Measurements from ENCODE around the gene WRAP53.
"Not testable (repeated sequence)": the region's sequence is repeated elsewhere in the genome, so short reads cannot be mapped to it uniquely, and the experiment has no call there.

The WRAP53 gene

GRCh38 chr17:7687908-7688807 lies at the start of gene WRAP53:
Gene WRAP53 (plus strand): TSS chr17:7688477. CDS start chr17:7688649, 172 bp downstream.
- peaks cover 29% of the 10 kb centered on the region for H3K4me1 Mint-ChIP-seq
- peaks cover 15% of the 10 kb centered on the region for H3K36me3 Mint-ChIP-seq
- no peaks in the 10 kb centered on the region for H3K9me3 Mint-ChIP-seq
- H3K27ac Mint-ChIP-seq, result peak within 1 kb of the TSS; percentile 99
- H3K27me3 Mint-ChIP-seq, result no peaks in the 10 kb centered on the region
- peak within 1 kb of the TSS; percentile 95 for H3K4me3 Mint-ChIP-seq

GRCh38 chr17:7640783-7641182 lies 47.5 kb upstream of the WRAP53 start:
- H3K4me1 Mint-ChIP-seq, result no peaks in the 10 kb centered on the region
- H3K36me3 Mint-ChIP-seq, result no peaks in the 10 kb centered on the region

GRCh38 chr17:7641635-7642034 lies 46.6 kb upstream of the WRAP53 start:
- H3K36me3 Mint-ChIP-seq, H3K27me3 Mint-ChIP-seq, H3K4me3 Mint-ChIP-seq, H3K4me1 Mint-ChIP-seq, H3K27ac Mint-ChIP-seq, H3K9me3 Mint-ChIP-seq: not testable (repeated sequence)

More at GRCh38 chr17:7640783-7641182, 47.5 kb upstream of the WRAP53 start:
- Mint-ChIP-seq H3K4me3 (no peak overlapping the region), H3K27ac (no peak overlapping the region), H3K9me3 (no peaks in the 10 kb centered on the region), H3K27me3 (no peaks in the 10 kb centered on the region)

GRCh38 chr17:7644775-7645174 lies 43.5 kb upstream of the WRAP53 start:
- Mint-ChIP-seq H3K27ac (no peak overlapping the region), H3K4me3 (no peak overlapping the region), H3K27me3 (peaks cover 5% of the 10 kb centered on the region), H3K36me3 (no peaks in the 10 kb centered on the region), H3K4me1 (peaks cover under 1% of the 10 kb centered on the region), H3K9me3 (no peaks in the 10 kb centered on the region)

- peaks cover 16% of the 10 kb centered on the region for H3K27me3 Mint-ChIP-seq
- H3K4me1 Mint-ChIP-seq, result peaks cover 16% of the 10 kb centered on the region
- no peaks in the 10 kb centered on the region for H3K9me3 Mint-ChIP-seq
- no peaks in the 10 kb centered on the region for H3K36me3 Mint-ChIP-seq
- H3K4me3 Mint-ChIP-seq, result no peak overlapping the region
- H3K27ac Mint-ChIP-seq, result no peak overlapping the region
Measured at GRCh38 chr17:7646457-7646856, 41.8 kb upstream of the WRAP53 start.

GRCh38 chr17:7647018-7647417 lies 41.3 kb upstream of the WRAP53 start:
- H3K27ac Mint-ChIP-seq, result no peak overlapping the region
- H3K27me3 Mint-ChIP-seq, result peaks cover 17% of the 10 kb centered on the region
- no peaks in the 10 kb centered on the region for H3K36me3 Mint-ChIP-seq
- H3K4me1 Mint-ChIP-seq, result peaks cover 16% of the 10 kb centered on the region
- no peaks in the 10 kb centered on the region for H3K9me3 Mint-ChIP-seq
- no peak overlapping the region for H3K4me3 Mint-ChIP-seq

GRCh38 chr17:7650509-7651096 lies 37.7 kb upstream of the WRAP53 start, which contains the start of gene ATP1B2:
Gene ATP1B2 (plus strand): TSS chr17:7650926. CDS start chr17:7651519, 593 bp downstream.
- Mint-ChIP-seq H3K27ac (no peak within 1 kb of the TSS), H3K27me3 (peaks cover 20% of the 10 kb centered on the region), H3K36me3 (no peaks in the 10 kb centered on the region), H3K4me3 (peak within 1 kb of the TSS; percentile 90), H3K4me1 (peaks cover 16% of the 10 kb centered on the region), H3K9me3 (no peaks in the 10 kb centered on the region)

- Mint-ChIP-seq H3K9me3 (no peaks in the 10 kb centered on the region), H3K27ac (no peak overlapping the region), H3K36me3 (no peaks in the 10 kb centered on the region), H3K4me1 (peaks cover 16% of the 10 kb centered on the region), H3K27me3 (peaks cover 20% of the 10 kb centered on the region), H3K4me3 (peak overlapping the region; percentile 78)
Measured at GRCh38 chr17:7651097-7651664, 37.1 kb upstream of the WRAP53 start.

- Mint-ChIP-seq H3K9me3 (no peaks in the 10 kb centered on the region), H3K27me3 (peaks cover 20% of the 10 kb centered on the region)
Measured at GRCh38 chr17:7651665-7652387, 36.5 kb upstream of the WRAP53 start.

GRCh38 chr17:7652388-7653356 lies 35.6 kb upstream of the WRAP53 start:
- H3K4me3 Mint-ChIP-seq, result peak overlapping the region; percentile 52
- no peak overlapping the region for H3K27ac Mint-ChIP-seq
- peaks cover 20% of the 10 kb centered on the region for H3K27me3 Mint-ChIP-seq
- no peaks in the 10 kb centered on the region for H3K36me3 Mint-ChIP-seq
- H3K9me3 Mint-ChIP-seq, result no peaks in the 10 kb centered on the region
- peaks cover 16% of the 10 kb centered on the region for H3K4me1 Mint-ChIP-seq

More at GRCh38 chr17:7651665-7652387, 36.5 kb upstream of the WRAP53 start:
- H3K4me3 Mint-ChIP-seq, result peak overlapping the region; percentile 52
- no peak overlapping the region for H3K27ac Mint-ChIP-seq
- no peaks in the 10 kb centered on the region for H3K36me3 Mint-ChIP-seq
- peaks cover 16% of the 10 kb centered on the region for H3K4me1 Mint-ChIP-seq

GRCh38 chr17:7654832-7655540 lies 33.3 kb upstream of the WRAP53 start:
- no peak overlapping the region for H3K27ac Mint-ChIP-seq
- H3K36me3 Mint-ChIP-seq, result no peaks in the 10 kb centered on the region
- no peak overlapping the region for H3K4me3 Mint-ChIP-seq
- no peaks in the 10 kb centered on the region for H3K9me3 Mint-ChIP-seq
- H3K27me3 Mint-ChIP-seq, result peaks cover 12% of the 10 kb centered on the region
- H3K4me1 Mint-ChIP-seq, result peaks cover 13% of the 10 kb centered on the region

- Mint-ChIP-seq H3K4me3 (no peak overlapping the region), H3K9me3 (no peaks in the 10 kb centered on the region), H3K36me3 (no peaks in the 10 kb centered on the region), H3K4me1 (peaks cover 8% of the 10 kb centered on the region), H3K27ac (no peak overlapping the region), H3K27me3 (peaks cover 8% of the 10 kb centered on the region)
Measured at GRCh38 chr17:7655541-7655840, 32.8 kb upstream of the WRAP53 start.

GRCh38 chr17:7656958-7657609 lies 31.2 kb upstream of the WRAP53 start:
- Mint-ChIP-seq H3K4me3 (no peak overlapping the region), H3K36me3 (no peaks in the 10 kb centered on the region), H3K27me3 (peaks cover 2% of the 10 kb centered on the region), H3K4me1 (no peaks in the 10 kb centered on the region), H3K27ac (no peak overlapping the region), H3K9me3 (no peaks in the 10 kb centered on the region)

Data from activated naive CD4-positive, alpha-beta T cell treated with anti-CD3 and anti-CD28 coated beads, Interleukin-2, amount 50 U/mL, for 24 hours (primary cell).